HepG2 (cell line): ENCODE measurements around the gene USP2.

Source experiments
- EZH2 ChIP-seq: conservative IDR thresholded peaks from 2 replicates; pipeline ENCODE4 v1.6.1; 2012; ENCODE audit warnings: mild to moderate bottlenecking, low read depth, low read length, moderate library complexity
- FOXP1 ChIP-seq, 2 experiments: fragments of 450-650 bp in 1 of 2; IDR thresholded peaks; 2 replicates each; pipeline ENCODE4 v1.6.1; 2017 to 2018; ENCODE audit warnings: antibody characterized with exemption in 1 of 2
- GABPA ChIP-seq, 2 experiments: IDR thresholded peaks; 2 replicates each; pipeline ENCODE4 v1.6.1; 2011 to 2016; ENCODE audit warnings: low read depth in 2 of 2, low read length in 1 of 2, missing biosample characterization in 1 of 2, missing genetic modification characterization in 1 of 2
- HNF1B ChIP-seq: sonication (generic); formaldehyde crosslinking; IDR thresholded peaks from 2 replicates; pipeline ENCODE4 v1.5.1; 2020; ENCODE audit warnings: mild to moderate bottlenecking, moderate library complexity, missing genetic modification reagents
- KAT7 ChIP-seq: IDR thresholded peaks from 2 replicates; pipeline ENCODE4 v1.6.1; 2018; ENCODE audit warnings: borderline replicate concordance, missing compliant biosample characterization
- KDM1A ChIP-seq: IDR thresholded peaks from 2 replicates; pipeline ENCODE4 v1.6.1; 2016; ENCODE audit warnings: missing compliant biosample characterization
- TAF1 ChIP-seq: sonication (generic); formaldehyde crosslinking; IDR thresholded peaks from 2 replicates; pipeline ENCODE4 v1.4.0; 2020; ENCODE audit warnings: missing genetic modification reagents
- THAP8 ChIP-seq: sonication (generic); formaldehyde crosslinking; IDR thresholded peaks from 2 replicates; pipeline ENCODE4 v1.5.1; 2020; ENCODE audit warnings: missing genetic modification reagents, mild to moderate bottlenecking, borderline replicate concordance
- TF ChIP-seq, protein P1 (sequence below): sonication (generic); formaldehyde crosslinking; IDR thresholded peaks from 2 replicates; pipeline ENCODE4 v1.5.0; 2020; ENCODE audit warnings: mild to moderate bottlenecking, missing genetic modification reagents, moderate library complexity
- TF ChIP-seq, protein P2 (sequence below): sonication (generic); formaldehyde crosslinking; conservative IDR thresholded peaks from 2 replicates; pipeline ENCODE4 v1.4.0; 2020; ENCODE audit warnings: missing genetic modification reagents
- TF ChIP-seq, protein P3 (sequence below): IDR thresholded peaks from 2 replicates; pipeline ENCODE4 v1.6.1; 2012; ENCODE audit warnings: inconsistent platforms
- TF ChIP-seq, protein P4 (sequence below): sonication (generic); formaldehyde crosslinking; conservative IDR thresholded peaks from 2 replicates; pipeline ENCODE4 v1.8.1; 2023; ENCODE audit warnings: missing genetic modification reagents

DNA sequence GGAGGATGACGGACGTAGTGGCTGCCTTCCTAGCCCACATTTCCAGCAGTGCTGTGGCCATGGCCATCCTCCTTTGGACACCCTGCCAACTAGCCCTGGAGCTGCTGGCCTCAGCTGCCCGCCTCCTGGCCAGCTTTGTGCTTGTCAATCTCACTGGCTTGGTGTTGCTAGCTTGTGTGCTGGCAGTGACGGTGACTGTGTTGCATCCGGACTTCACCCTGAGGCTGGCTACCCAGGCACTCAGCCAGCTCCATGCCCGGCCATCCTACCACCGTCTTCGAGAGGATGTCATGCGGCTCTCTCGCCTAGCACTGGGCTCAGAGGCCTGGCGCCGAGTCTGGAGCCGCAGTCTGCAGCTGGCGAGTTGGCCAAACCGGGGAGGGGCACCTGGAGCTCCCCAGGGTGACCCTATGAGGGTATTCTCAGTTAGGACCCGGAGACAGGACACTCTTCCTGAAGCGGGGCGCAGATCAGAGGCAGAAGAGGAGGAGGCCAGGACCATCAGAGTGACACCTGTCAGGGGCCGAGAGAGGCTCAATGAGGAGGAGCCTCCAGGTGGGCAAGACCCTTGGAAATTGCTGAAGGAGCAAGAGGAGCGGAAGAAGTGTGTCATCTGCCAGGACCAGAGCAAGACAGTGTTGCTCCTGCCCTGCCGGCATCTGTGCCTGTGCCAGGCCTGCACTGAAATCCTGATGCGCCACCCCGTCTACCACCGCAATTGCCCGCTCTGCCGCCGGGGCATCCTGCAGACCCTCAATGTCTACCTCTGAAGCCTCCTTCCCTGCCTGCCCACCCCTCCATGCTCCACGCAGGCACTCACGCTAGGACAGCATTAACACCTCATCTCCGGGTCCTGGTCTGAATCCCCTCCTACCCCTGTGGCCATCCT is 45.6 kb downstream of the USP2 start:
- TF ChIP-seq EZH2, result no peak
- no peak for TF ChIP-seq KDM1A (CRISPR knock-in tag)
- no peak for TF ChIP-seq THAP8 (CRISPR knock-in tag)
- TF ChIP-seq, protein P1, sequence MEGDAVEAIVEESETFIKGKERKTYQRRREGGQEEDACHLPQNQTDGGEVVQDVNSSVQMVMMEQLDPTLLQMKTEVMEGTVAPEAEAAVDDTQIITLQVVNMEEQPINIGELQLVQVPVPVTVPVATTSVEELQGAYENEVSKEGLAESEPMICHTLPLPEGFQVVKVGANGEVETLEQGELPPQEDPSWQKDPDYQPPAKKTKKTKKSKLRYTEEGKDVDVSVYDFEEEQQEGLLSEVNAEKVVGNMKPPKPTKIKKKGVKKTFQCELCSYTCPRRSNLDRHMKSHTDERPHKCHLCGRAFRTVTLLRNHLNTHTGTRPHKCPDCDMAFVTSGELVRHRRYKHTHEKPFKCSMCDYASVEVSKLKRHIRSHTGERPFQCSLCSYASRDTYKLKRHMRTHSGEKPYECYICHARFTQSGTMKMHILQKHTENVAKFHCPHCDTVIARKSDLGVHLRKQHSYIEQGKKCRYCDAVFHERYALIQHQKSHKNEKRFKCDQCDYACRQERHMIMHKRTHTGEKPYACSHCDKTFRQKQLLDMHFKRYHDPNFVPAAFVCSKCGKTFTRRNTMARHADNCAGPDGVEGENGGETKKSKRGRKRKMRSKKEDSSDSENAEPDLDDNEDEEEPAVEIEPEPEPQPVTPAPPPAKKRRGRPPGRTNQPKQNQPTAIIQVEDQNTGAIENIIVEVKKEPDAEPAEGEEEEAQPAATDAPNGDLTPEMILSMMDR (CRISPR knock-in tag), result no peak
- TF ChIP-seq, protein P2, sequence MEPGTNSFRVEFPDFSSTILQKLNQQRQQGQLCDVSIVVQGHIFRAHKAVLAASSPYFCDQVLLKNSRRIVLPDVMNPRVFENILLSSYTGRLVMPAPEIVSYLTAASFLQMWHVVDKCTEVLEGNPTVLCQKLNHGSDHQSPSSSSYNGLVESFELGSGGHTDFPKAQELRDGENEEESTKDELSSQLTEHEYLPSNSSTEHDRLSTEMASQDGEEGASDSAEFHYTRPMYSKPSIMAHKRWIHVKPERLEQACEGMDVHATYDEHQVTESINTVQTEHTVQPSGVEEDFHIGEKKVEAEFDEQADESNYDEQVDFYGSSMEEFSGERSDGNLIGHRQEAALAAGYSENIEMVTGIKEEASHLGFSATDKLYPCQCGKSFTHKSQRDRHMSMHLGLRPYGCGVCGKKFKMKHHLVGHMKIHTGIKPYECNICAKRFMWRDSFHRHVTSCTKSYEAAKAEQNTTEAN (CRISPR knock-in tag), result no peak
- TF ChIP-seq TAF1 (CRISPR knock-in tag), result no peak
- TF ChIP-seq FOXP1 (IDR thresholded peaks at IDR 0.05), result no peak
- no peak for TF ChIP-seq FOXP1 (CRISPR knock-in tag; IDR thresholded peaks at IDR 0.05)
- TF ChIP-seq HNF1B (CRISPR knock-in tag), result no peak
- TF ChIP-seq GABPA (IDR thresholded peaks at IDR 0.05; ENCODE audit: low read depth, low read length), result no peak
- TF ChIP-seq GABPA (CRISPR knock-in tag; IDR thresholded peaks at IDR 0.05; ENCODE audit: low read depth), result no peak
- TF ChIP-seq KAT7 (CRISPR knock-in tag), result no peak
- TF ChIP-seq, protein P3, sequence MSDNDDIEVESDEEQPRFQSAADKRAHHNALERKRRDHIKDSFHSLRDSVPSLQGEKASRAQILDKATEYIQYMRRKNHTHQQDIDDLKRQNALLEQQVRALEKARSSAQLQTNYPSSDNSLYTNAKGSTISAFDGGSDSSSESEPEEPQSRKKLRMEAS, result no peak
- TF ChIP-seq, protein P4, sequence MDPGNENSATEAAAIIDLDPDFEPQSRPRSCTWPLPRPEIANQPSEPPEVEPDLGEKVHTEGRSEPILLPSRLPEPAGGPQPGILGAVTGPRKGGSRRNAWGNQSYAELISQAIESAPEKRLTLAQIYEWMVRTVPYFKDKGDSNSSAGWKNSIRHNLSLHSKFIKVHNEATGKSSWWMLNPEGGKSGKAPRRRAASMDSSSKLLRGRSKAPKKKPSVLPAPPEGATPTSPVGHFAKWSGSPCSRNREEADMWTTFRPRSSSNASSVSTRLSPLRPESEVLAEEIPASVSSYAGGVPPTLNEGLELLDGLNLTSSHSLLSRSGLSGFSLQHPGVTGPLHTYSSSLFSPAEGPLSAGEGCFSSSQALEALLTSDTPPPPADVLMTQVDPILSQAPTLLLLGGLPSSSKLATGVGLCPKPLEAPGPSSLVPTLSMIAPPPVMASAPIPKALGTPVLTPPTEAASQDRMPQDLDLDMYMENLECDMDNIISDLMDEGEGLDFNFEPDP (CRISPR knock-in tag), result no peak
